Heart left ventricle (tissue), 16 donors: ENCODE measurements around the gene KLHL6. TPM values are rescaled to one million over a fixed set of nuclear protein-coding genes. Genes with fewer than 3 reads are reported as not detected.

Experiments used
- ATAC-seq, 4 donors: fragments of 200-7000 bp; cut with Tn5 transposase; one replicate each; pipeline ENCODE4 v1.9.1; 2020 to 2022; ENCODE audit warnings: moderate library complexity in 4 of 4, mild to moderate bottlenecking in 3 of 4, moderate number of reproducible peaks in 1 of 4
- DNase-seq, 5 donors: peaks; one replicate each; pipeline ENCODE4 v3.0.0-alpha.2; 2020
- H3K27ac ChIP-seq, 12 donors: fragments of 200-600 bp; sonication (generic) in 4 of 12; one replicate each; pipeline versions ENCODE4 v1.5.0 to v1.8.0; 2016 to 2022; ENCODE audit warnings: mild to moderate bottlenecking in 2 of 12
- H3K27me3 ChIP-seq, 9 donors: fragments of 200-600 bp; sonication (generic) in 2 of 9; one replicate each; pipeline versions ENCODE4 v1.5.1 to v1.8.0; 2016 to 2022; ENCODE audit warnings: mild to moderate bottlenecking in 3 of 9
- H3K36me3 ChIP-seq, 9 donors: fragments of 200-600 bp; sonication (generic) in 2 of 9; one replicate each; pipeline versions ENCODE4 v1.5.0 to v1.8.0; 2018 to 2022; ENCODE audit warnings: mild to moderate bottlenecking in 2 of 9
- H3K4me1 ChIP-seq, 12 donors: fragments of 200-600 bp; sonication (generic) in 4 of 12; one replicate each; pipeline versions ENCODE4 v1.5.0 to v1.8.0; 2016 to 2022; ENCODE audit warnings: mild to moderate bottlenecking in 3 of 12
- H3K4me3 ChIP-seq, 12 donors: fragments of 200-600 bp; sonication (generic) in 4 of 12; one replicate each; pipeline versions ENCODE4 v1.5.0 to v1.8.0; 2017 to 2022; ENCODE audit warnings: mild to moderate bottlenecking in 9 of 12, moderate library complexity in 4 of 12
- H3K9me3 ChIP-seq, 12 donors: fragments of 200-600 bp; sonication (generic) in 4 of 12; one replicate each; pipeline versions ENCODE4 v1.5.0 to v1.8.0; 2016 to 2022; ENCODE audit warnings: mild to moderate bottlenecking in 1 of 12
- CTCF ChIP-seq, 12 donors: fragments of 200-600 bp; sonication (generic) in 4 of 12; IDR thresholded peaks; one replicate each; pipeline versions ENCODE4 v1.5.0 to v1.8.0; 2018 to 2022; ENCODE audit warnings: antibody characterized with exemption in 12 of 12, mild to moderate bottlenecking in 5 of 12
- POLR2A ChIP-seq, 2 donors: fragments of 450-650 bp; IDR thresholded peaks; one replicate each; pipeline ENCODE4 v1.6.1; 2017; ENCODE audit warnings: antibody characterized with exemption in 2 of 2, mild to moderate bottlenecking in 2 of 2, moderate library complexity in 2 of 2
- WGBS, 4 donors: extraction: QIAGEN DNeasy Blood & Tissue Kit in 2 of 4; methylation state at CpG; one replicate each; pipeline versions ENCODE4 v1.1.5 to v1.1.7; 2013 to 2018; 5-methylcytosine and 5-hydroxymethylcytosine counted together
- intact Hi-C, 10 donors: fragments of 100-400 bp; cut with DNase I; formaldehyde crosslinking; loops; one replicate each; pipeline versions ENCODE4 v1.11.1 to v1.14.2; 2022
- polyA plus RNA-seq, 2 donors: library from polyadenylated mRNA; stranded (reverse); fragments of 200-250 nt; gene quantifications; one replicate each; pipeline ENCODE4 v1.2.3, GENCODE V29; 2013
- total RNA-seq, 9 donors: library from RNA; depleted of rRNA in 2 of 9; stranded (reverse); fragments of >200 nt in 2 of 9; fragmentation: NEBNext Ultra II Directional in 3 of 9; extraction: Animal tissue kit (Norgen Biotek cat#: 25700) in 3 of 9; gene quantifications; one replicate each; pipeline versions ENCODE4 v1.1.0 to v1.2.4, GENCODE V29; 2016 to 2023
- donor health status: ischemic (EF 13 %, LVEDD 7.1; RV severe dilation, severe dysfunction).
- donor health status: healthy with polysubstance abuse.
- donor health status: DM: no; HTN: yes; CAD: no.
- donor health status: DM: no; HTN: no; CAD: no.
- donor health status: ischemic (EF 25% LVEDD 6.9; RV normal size, moderate dysfunction).
- donor health status: ischemic (EF 25% LVEDD 5.7; RV mildly dilated, moderate dysfunction).
- donor health status: healthy.
- donor health status: DM: yes; HTN: yes; CAD: no.
- donor health status: ischemic (EF 35%, LVEDD 5.7; RV mildly dilated, moderate dysfunction).
- donor health status: nonischemic (EF 11% LVEDD 7.7; RV severe dilation, severe dysfunction).
- donor health status: DM: yes; HTN: yes; CAD: no.
- donor health status: PGD.
- donor health status: ischemic (EF 29% LVEDD 5.4; RV normal size, mild dysfunction).
- donor health status: nonischemic (EF 23%, LVEDD 6.1; RV moderate dilation, normal function).

Gene KLHL6
- total and polyA plus RNA-seq, 11 donors = 0.46 to 8.1 (median 0.83) TPM

GRCh38 chr3:183579967-183580900, 24.7 kb upstream of the KLHL6 start:
- Histone ChIP-seq H3K4me1 (peaks cover 3 to 64% (median 46%) of the 10 kb centered on the region in 12 donors), H3K36me3 (no peaks in the 10 kb centered on the region), H3K27ac (peak overlapping the region in 11 of 12 donors; percentile 20 to 68 (median 36)), H3K9me3 (no peaks in the 10 kb centered on the region), H3K4me3 (peak overlapping the region in 9 of 12 donors; percentile 17 to 48 (median 31)), H3K27me3 (no peaks in the 10 kb centered on the region)
- 36 to 45% (median 37%) methylated on average over 17 of the region's 17 CpGs for WGBS, 4 donors
- intact Hi-C loops = loop anchor here in 6 of 10 donors (5.0 to 10.0 kb wide), 4 partner anchors 42 to 105 kb away; partner anchors contain the start of gene KLHL24 (in 5 of the 6)
- DNase-seq = peak in 4 of 5 donors; percentile 38 to 55 (median 52)
- TF ChIP-seq POLR2A (IDR thresholded peaks at IDR 0.05) = no peak
- TF ChIP-seq CTCF (IDR thresholded peaks at IDR 0.05) = no peak
- ATAC-seq = peak; percentile 32 to 76 (median 62)

DNA sequence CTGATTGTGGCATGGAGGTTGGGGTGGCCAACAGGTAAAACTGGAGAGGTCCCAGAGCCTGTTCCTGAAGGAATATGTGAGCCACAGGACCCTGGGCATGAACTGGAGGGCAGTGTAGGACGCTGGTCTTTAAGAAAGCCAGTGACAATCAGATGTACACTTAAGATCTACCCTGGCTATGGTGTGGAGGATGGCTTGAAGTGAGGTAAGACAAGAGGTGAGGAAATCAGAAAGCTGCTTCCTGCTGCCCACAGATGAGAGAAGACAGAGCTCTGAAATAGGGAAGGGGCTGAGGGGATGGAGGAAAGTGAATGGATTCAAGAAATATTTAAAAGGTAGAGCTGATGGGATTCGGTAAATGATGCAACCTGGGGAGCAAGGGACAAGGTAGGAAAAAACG, 22.7 kb upstream of the KLHL6 start:
- TF ChIP-seq POLR2A (IDR thresholded peaks at IDR 0.05) (no peak), CTCF (IDR thresholded peaks at IDR 0.05) (no peak)
- Histone ChIP-seq H3K27me3 (no peaks in the 10 kb centered on the region), H3K4me1 (peaks cover 3 to 43% (median 28%) of the 10 kb centered on the region in 12 donors), H3K9me3 (no peaks in the 10 kb centered on the region), H3K36me3 (no peaks in the 10 kb centered on the region), H3K4me3 (no peak overlapping the region), H3K27ac (no peak overlapping the region)
- ATAC-seq = no peak
- DNase-seq = no peak
- intact Hi-C loops = no loop called here
- 93 to 97% (median 95%) methylated on average over 3 of the region's 3 CpGs for WGBS, 4 donors

DNA sequence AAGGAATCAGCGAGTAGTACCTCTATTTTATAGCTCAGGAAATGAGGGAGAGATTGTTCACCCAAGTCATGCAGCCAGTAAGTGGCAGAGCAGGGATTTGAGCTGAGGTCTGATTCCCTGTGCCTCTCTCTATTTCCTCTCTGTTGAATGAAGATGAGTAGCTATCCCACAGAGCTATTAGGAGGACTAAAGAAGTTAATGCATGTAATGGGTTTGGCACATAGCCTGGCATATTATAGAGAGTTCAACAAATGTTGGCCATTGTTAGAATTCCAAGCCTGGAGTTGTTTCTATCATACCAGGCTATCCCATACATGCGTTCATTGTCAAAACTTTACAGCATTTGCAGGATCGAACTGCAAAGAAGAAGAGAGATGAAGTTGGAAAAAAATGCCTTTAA, 21.8 kb upstream of the KLHL6 start:
- WGBS, 4 donors = 90 to 94% (median 92%) methylated on average over 3 of the region's 3 CpGs
- ATAC-seq = no peak
- TF ChIP-seq CTCF (IDR thresholded peaks at IDR 0.05) = no peak
- TF ChIP-seq POLR2A (IDR thresholded peaks at IDR 0.05) = no peak
- Histone ChIP-seq H3K36me3 (no peaks in the 10 kb centered on the region), H3K27me3 (no peaks in the 10 kb centered on the region), H3K4me3 (no peak overlapping the region), H3K9me3 (no peaks in the 10 kb centered on the region), H3K4me1 (peaks cover 3 to 35% (median 19%) of the 10 kb centered on the region in 12 donors), H3K27ac (no peak overlapping the region)
- no peak for DNase-seq
- intact Hi-C loops = no loop called here

DNA sequence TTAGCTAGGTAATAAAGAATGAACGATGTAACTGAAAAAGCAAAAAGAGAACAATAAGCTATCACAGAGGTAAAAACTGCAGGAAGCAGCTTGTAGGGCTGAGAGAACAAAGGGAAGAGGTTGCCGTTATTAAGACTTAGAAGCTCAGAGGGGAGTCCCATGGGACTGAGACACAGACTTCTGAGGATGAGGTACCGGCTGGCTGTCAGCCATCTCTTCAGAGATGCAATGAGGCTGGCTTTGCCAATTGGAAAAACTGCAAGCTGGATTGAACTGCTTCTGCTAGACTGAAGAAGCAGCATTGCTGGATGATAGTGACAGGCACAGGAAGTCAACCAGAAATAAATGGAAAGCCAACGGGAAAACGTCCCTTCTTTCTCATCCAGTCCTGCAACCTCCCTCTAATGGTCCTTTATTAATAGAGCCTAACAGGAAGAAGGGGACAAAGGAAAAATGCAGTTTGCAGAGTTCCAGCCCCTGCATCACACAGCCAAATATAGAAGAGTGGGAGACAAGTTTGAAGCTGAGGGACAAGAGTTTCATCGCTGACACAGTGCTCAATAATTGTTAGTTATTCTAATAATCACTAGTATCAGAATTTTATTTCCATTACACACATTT, 21.1 kb upstream of the KLHL6 start:
- WGBS, 4 donors = 37 to 48% (median 40%) methylated on average over 6 of the region's 6 CpGs
- ATAC-seq (peak in 2 of 4 donors; percentile 9 to 31), DNase-seq (peak in 1 of 5 donors; percentile 33)
- no peaks in the 10 kb centered on the region for H3K27me3 ChIP-seq
- peaks cover 3 to 32% (median 18%) of the 10 kb centered on the region in 12 donors for H3K4me1 ChIP-seq
- no peaks in the 10 kb centered on the region for H3K36me3 ChIP-seq
- TF ChIP-seq CTCF (IDR thresholded peaks at IDR 0.05) = no peak
- no peak for TF ChIP-seq POLR2A (IDR thresholded peaks at IDR 0.05)
- no peak overlapping the region for H3K27ac ChIP-seq
- intact Hi-C loops = no loop called here
- H3K9me3 ChIP-seq = no peaks in the 10 kb centered on the region
- no peak overlapping the region for H3K4me3 ChIP-seq
